Activated CD4-positive, alpha-beta T cell treated with anti-CD3 and anti-CD28 coated beads, Interleukin-2, Interleukin-6, amounts not matched to agents 100 ng/mL and 50 ng/mL, durations not matched to agents 16 hours and 8 hours (primary cell): ENCODE data around the gene VCAM1.

Experiments
- DNase-seq: peaks from one replicate; pipeline ENCODE4 v3.0.0-alpha.2; 2020

Gene VCAM1

DNA sequence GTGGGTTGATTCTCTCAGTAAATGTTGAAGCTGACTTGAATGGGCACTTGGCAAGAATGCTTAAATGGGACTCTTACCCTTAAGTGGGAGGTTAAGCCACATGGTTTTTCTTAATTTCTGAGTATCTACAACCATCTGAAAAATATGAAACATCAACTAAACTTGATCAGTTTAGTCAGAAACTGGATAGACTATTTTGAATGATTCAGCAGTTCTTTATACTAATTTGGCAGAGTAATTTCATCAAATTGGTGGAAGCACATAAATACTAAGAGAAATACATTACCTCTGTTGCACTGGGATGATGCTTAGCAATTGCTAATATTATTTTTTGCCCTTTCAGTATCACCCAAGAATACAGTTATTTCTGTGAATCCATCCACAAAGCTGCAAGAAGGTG lies 4.7 kb downstream of the VCAM1 start:
- DNase-seq: no peak

GRCh38 chr1:100730130-100730529 lies 10.6 kb downstream of the VCAM1 start:
- no peak for DNase-seq

DNA sequence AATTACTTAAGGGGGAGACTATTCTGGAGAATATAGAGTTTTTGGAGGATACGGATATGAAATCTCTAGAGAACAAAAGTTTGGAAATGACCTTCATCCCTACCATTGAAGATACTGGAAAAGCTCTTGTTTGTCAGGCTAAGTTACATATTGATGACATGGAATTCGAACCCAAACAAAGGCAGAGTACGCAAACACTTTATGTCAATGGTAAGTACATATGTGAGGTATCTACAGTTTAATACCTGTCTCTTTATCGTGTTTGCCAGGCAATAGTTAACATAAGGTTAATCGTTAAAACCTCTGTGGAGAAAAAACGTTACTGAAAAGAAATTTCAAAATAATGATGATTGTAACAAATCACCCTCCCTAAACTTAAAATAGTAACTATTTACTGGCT lies 11.8 kb downstream of the VCAM1 start:
- no peak for DNase-seq

GRCh38 chr1:100731758-100732157 lies 12.2 kb downstream of the VCAM1 start:
- no peak for DNase-seq

DNA sequence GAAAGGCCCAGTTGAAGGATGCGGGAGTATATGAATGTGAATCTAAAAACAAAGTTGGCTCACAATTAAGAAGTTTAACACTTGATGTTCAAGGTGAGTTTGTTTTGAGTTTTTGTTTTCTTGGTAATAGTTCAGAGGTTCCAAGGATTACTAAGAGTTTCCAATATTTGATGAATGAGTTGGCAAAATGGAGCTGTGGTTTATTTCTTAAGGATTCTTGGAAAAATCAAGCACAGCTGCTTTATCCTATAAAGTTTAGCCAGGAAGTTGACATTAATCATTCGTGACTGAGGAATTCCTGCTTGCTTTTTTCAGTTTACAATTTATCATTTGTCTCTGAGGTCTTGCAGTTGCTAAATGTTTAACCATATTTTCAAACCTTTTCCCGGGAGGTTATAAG lies 15.1 kb downstream of the VCAM1 start:
- DNase-seq: no peak

- DNase-seq: no peak
Observed at GRCh38 chr1:100735244-100735643, 15.7 kb downstream of the VCAM1 start.

- DNase-seq: no peak
Observed at GRCh38 chr1:100736324-100736723, 16.8 kb downstream of the VCAM1 start.

GRCh38 chr1:100736746-100737145 lies 17.2 kb downstream of the VCAM1 start:
- DNase-seq: no peak

DNA sequence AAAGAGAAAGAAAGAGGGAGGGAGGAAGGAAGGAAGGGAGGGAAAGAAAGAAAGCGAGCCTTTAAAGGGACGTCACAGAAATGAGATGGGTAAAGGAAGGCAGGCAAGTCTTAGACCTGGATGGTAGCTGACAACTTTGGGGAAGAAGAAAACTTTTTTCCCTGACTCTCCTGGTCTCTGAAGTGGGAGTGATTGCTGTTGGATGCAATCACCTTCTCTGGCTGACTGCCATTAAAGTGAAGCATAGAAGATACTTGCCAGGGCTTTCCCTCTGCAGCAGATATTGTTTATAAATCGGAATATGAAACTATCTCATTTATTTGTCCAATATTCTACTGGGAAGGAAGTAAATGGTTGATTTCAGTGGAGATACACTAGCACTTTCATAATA lies 27.0 kb downstream of the VCAM1 start:
- DNase-seq: no peak

- no peak for DNase-seq
Observed at GRCh38 chr1:100747771-100748170, 28.2 kb downstream of the VCAM1 start.

- DNase-seq: no peak
Observed at GRCh38 chr1:100750005-100750885, 30.7 kb downstream of the VCAM1 start.

- DNase-seq: no peak
Observed at GRCh38 chr1:100752791-100753190, 33.2 kb downstream of the VCAM1 start.

- no peak for DNase-seq
Observed at GRCh38 chr1:100757946-100758345, 38.4 kb downstream of the VCAM1 start.

DNA sequence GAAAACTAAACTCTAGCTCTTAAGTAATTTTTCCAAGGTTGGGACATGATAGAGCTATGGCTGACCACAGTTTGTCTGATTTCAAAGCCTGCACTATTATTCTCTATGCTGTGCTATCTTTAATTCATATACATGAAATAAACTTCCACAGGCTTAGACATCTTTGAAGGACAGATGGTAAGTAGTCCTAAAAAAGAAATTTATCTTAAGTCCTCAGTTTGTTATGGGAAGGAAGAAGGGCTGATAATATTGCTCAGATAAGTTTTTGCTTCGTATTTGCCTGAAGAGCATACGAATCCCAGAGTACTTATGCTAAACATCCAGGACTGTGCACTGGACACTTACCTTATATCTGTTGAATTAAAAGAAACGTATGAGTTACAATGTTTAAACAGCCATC lies 39.6 kb downstream of the VCAM1 start:
- no peak for DNase-seq

- no peak for DNase-seq
Observed at GRCh38 chr1:100760511-100760910, 41.0 kb downstream of the VCAM1 start.

DNA sequence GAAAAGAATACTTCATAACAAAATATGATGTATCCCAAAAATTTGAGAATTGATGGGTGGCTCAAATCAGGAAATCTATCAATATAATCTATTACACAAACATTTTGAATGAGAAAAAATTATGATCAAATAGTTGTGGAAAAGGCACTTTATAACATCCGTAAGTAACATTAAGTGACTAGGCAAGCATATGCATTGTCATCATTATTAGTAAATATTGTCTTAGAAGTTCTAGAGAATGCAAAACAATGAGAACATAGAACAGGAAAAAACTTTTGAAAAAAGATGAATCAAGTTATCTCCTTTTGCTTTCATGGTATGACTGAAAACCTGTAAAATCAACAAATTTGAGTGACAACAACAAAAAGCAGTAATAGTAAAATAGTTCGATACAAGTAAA lies 42.9 kb downstream of the VCAM1 start:
- DNase-seq: no peak

GRCh38 chr1:100767176-100767890 lies 47.8 kb downstream of the VCAM1 start:
- DNase-seq: no peak

DNA sequence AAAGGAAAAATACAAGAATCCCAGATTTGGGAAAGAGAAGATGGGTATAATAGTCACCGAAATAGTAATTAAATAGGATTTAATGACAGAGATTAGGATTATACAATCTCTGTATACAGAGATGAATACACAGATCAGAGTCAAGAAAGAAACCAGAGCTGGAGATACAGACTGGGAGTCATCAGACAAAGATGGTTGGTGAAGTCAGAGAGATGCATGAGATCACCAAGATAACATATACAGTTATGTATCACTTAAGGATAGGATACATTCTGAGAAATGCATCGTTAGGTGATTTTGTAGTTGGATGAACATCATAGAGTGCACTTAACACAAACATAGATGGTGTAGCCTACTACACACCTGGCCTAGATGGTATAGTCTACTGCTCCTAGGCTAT lies 49.8 kb downstream of the VCAM1 start:
- DNase-seq: no peak

DNA sequence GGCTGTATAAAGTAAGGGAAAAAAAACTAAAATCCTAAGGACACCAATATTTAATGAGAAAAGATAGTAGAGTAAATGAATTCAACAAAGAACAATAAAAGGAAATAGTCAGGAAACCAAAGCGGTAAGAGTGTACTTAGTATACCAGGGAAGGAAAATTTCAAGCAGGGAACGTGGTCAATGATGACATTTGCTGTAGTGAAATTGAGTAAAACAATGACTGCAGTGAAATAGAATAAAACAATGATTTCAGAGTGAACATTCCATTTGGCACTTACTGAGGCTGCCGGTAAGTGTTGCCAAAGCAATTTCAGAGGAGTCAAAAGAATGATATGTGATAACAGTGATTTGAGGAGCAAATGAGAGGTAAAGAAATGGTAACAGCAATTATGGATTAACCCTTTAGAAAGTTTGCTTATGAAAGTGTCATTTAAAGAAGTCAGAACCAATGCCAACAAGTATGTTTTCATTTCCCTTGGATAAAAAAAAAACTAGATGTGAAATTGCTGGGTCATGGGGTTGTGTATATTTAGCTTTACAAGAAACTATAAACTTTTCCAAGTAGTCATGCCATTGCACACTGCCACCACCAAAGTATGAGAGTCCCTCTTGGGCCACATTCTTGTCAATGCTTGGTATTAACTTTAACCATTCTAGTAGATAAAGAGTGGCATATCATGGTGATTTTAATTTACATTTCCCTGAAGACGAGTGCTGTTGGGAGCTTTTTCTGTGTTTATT lies 50.5 kb downstream of the VCAM1 start:
- DNase-seq: no peak

- DNase-seq: no peak
Observed at GRCh38 chr1:100773444-100773843, 53.9 kb downstream of the VCAM1 start.

DNA sequence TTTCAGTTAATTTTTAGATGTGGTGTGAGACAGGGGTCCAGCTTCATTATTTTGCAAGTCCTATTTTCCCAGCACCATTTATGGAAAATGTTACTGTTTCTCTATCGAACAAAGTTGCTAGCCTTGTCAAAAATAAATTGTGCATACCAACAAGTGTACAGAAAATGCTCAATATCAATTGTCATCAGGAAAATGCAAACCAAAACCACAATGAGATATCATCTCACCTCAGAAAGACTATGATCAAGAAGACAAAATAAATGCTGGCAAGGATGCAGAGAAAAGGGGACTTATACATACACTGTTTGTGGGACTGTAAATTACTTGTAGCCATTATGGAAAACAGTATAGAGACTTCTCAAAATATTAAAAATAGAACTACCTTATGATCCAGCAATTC lies 54.8 kb downstream of the VCAM1 start:
- no peak for DNase-seq

DNA sequence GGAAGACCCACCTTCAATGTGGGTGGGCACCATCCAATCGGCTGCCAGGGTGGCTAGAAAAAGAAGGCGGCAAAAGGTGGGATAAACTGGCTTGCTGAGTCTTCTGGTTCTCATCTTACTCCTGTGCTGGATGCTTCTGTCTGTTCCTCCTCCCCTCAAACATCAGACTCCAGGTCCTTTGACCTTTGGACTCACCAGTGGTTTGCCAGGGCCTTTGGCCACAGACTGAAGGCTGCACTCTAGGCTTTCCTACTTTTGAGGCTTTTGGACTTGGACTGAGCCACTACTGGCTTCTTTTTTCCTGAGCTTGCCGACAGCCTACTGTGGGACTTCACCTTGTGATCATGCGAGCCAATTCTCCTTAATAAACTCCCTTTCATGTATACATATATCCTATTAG lies 55.9 kb downstream of the VCAM1 start:
- no peak for DNase-seq

DNA sequence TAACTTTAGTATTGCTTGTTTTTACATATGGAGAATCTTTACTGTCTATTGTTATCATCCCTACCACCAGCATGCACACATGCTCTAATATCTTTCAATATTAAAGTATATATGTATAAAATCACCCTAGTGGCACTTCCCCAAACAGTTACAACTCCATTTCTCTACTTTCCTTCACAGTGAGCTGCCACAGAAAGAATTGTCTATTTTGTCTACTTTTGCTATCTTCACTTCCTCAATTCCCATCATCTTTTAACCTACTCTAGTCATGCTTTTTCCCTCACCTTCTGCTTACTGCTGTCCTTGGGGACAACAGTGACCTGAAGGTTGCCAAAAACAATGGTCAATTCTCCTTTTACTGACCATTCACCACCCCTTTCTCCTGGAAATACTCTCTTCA lies 59.2 kb downstream of the VCAM1 start:
- no peak for DNase-seq

DNA sequence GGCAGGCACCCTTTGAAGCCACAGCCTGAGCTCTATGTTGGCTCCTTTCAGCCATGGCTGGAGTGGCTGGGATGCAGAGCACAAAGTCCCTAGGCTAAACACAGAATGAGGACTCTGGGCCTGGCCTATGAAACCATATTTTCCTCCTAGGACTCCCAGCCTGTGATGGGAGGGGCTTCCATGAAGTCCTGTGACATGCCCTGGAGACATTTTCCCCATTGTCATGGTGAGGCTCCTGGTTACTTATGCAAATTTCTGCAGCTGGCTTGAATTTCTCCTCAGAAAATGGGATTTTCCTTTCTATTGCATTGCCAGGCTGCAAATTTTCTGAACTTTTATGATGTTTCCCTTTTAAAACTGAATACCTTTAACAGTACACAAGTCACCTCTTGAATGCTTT lies 61.3 kb downstream of the VCAM1 start:
- no peak for DNase-seq
